Panc1 (cell line): Measurements from ENCODE around the gene IGLON5. TPM values are rescaled to one million over a fixed set of nuclear protein-coding genes. Genes with fewer than 3 reads are reported as not detected.

ENCODE experiments used
- ATAC-seq: fragments of 200-7000 bp; cut with Tn5 transposase; 2 replicates; pipeline ENCODE4 v1.9.1; 2020; ENCODE audit warnings: mild to moderate bottlenecking, moderate library complexity
- BruUV-seq: library from RNA; stranded (reverse); fragments of 400-500 nt; replicated peaks from 2 replicates; lab custom pipeline; 2021; lab: Mats Ljungman, UMichigan
- CTCF ChIA-PET: fragments of 300-600 bp; sonication (Branson Sonifier 250); formaldehyde crosslinking; loops from one replicate; lab custom pipeline; 2022; ENCODE audit warnings: antibody characterized with exemption; lab: Charles Lee
- POLR2A ChIA-PET: fragments of 300-600 bp; sonication (Branson Sonifier 250); formaldehyde crosslinking; loops from one replicate; lab custom pipeline; 2022; ENCODE audit warnings: antibody characterized with exemption; lab: Charles Lee
- DNase-seq: peaks from one replicate; pipeline ENCODE4 v3.0.0-alpha.2; 2010; ENCODE audit warnings: low read depth, low spot score
- H3K27ac ChIP-seq: 2 replicates; pipeline ENCODE4 v1.5.1; 2011; ENCODE audit warnings: mild to moderate bottlenecking, low read length, inconsistent platforms
- H3K27me3 ChIP-seq: fragments of 200-500 bp; sonication (Bioruptor generic); 2 replicates; pipeline ENCODE4 v1.6.0; 2014; ENCODE audit warnings: low read length, inconsistent platforms; ENCODE audit not compliant: control insufficient read depth, insufficient read depth
- H3K36me3 ChIP-seq: fragments of 200-500 bp; sonication (Bioruptor generic); 2 replicates; pipeline ENCODE4 v1.5.1; 2014; ENCODE audit warnings: inconsistent platforms, mild to moderate bottlenecking, low read length, moderate library complexity; ENCODE audit not compliant: control insufficient read depth, insufficient read depth
- H3K4me1 ChIP-seq: 2 replicates; pipeline ENCODE4 v1.5.1; 2011; ENCODE audit warnings: inconsistent platforms, mild to moderate bottlenecking, low read length, moderate library complexity; ENCODE audit not compliant: control insufficient read depth, insufficient read depth
- H3K4me3 ChIP-seq, 2 experiments: 2 replicates each; pipeline ENCODE4 v1.5.1; 2011 to 2012; ENCODE audit warnings: low read depth in 2 of 2, low read length in 2 of 2, mild to moderate bottlenecking in 2 of 2, inconsistent platforms in 1 of 2, moderate library complexity in 1 of 2
- H3K9me3 ChIP-seq: fragments of 200-500 bp; sonication (Bioruptor generic); 2 replicates; pipeline ENCODE4 v1.5.1; 2014; ENCODE audit warnings: low read depth, mild to moderate bottlenecking, inconsistent platforms, low read length, moderate library complexity; ENCODE audit not compliant: control insufficient read depth, insufficient read depth
- CTCF ChIP-seq: fragments of 450-650 bp; IDR thresholded peaks from 2 replicates; pipeline ENCODE4 v1.5.1; 2017; ENCODE audit warnings: mild to moderate bottlenecking
- POLR2AphosphoS5 ChIP-seq: IDR thresholded peaks from 2 replicates; pipeline ENCODE4 v1.6.1; 2012; ENCODE audit warnings: mild to moderate bottlenecking, low read depth, low read length, moderate library complexity
- REST ChIP-seq, 2 experiments: IDR thresholded peaks; 2 replicates each; pipeline ENCODE4 v1.6.1; 2011 to 2012; ENCODE audit warnings: low read depth in 2 of 2, control low read depth in 1 of 2, low read length in 1 of 2, mild to moderate bottlenecking in 1 of 2, moderate library complexity in 1 of 2; ENCODE audit not compliant: insufficient read depth in 1 of 2
- SIN3A ChIP-seq: IDR thresholded peaks from 2 replicates; pipeline ENCODE4 v1.6.1; 2012; ENCODE audit warnings: low read depth, mild to moderate bottlenecking, low read length, moderate library complexity, borderline replicate concordance; ENCODE audit not compliant: insufficient read depth
- TCF7L2 ChIP-seq: IDR thresholded peaks from 2 replicates; pipeline ENCODE4 v1.6.1; 2011; ENCODE audit warnings: mild to moderate bottlenecking, low read depth, low read length, inconsistent platforms
- in situ Hi-C: cut with HindIII; loops from 2 replicates; pipeline ENCODE4 v1.10.0; 2016; ENCODE audit warnings: low sequenced_read_pairs, low pct_unique_long_range_greater_than_20kb
- intact Hi-C: fragments of 100-400 bp; cut with micrococcal nuclease; formaldehyde crosslinking; loops from one replicate; pipeline ENCODE4 v1.10.0; 2022; ENCODE audit not compliant: unreplicated experiment
- total RNA-seq: library from RNA; stranded (reverse); gene quantifications from one replicate; pipeline ENCODE4 v1.2.1, GENCODE V29; 2021; ENCODE audit not compliant: unreplicated experiment

IGLON5 gene
- total RNA-seq, 1 experiment from 2014 or later = 0.13 TPM

GRCh38 chr19:51325161-51325976 lies 13.9 kb downstream of the IGLON5 start:
- intact Hi-C loops (no loop called here), in situ Hi-C loops (no loop called here)
- no TSS peak for BruUV-seq
- Histone ChIP-seq H3K27me3 (no peaks in the 10 kb centered on the region), H3K9me3 (no peaks in the 10 kb centered on the region), H3K4me3 (no peak overlapping the region), H3K27ac (no peak overlapping the region), H3K36me3 (no peaks in the 10 kb centered on the region), H3K4me1 (no peaks in the 10 kb centered on the region)
- DNase-seq = no peak
- ATAC-seq = no peak
- ChIA-PET POLR2A (no interaction called here), CTCF (no interaction called here)
- TF ChIP-seq POLR2AphosphoS5 (no peak), REST (IDR thresholded peaks at IDR 0.05; ENCODE audit: insufficient read depth in 1 of 2, low read depth in 2 of 2, low read length in 1 of 2) (no peak), TCF7L2 (no peak), SIN3A (no peak), CTCF (no peak)

DNA sequence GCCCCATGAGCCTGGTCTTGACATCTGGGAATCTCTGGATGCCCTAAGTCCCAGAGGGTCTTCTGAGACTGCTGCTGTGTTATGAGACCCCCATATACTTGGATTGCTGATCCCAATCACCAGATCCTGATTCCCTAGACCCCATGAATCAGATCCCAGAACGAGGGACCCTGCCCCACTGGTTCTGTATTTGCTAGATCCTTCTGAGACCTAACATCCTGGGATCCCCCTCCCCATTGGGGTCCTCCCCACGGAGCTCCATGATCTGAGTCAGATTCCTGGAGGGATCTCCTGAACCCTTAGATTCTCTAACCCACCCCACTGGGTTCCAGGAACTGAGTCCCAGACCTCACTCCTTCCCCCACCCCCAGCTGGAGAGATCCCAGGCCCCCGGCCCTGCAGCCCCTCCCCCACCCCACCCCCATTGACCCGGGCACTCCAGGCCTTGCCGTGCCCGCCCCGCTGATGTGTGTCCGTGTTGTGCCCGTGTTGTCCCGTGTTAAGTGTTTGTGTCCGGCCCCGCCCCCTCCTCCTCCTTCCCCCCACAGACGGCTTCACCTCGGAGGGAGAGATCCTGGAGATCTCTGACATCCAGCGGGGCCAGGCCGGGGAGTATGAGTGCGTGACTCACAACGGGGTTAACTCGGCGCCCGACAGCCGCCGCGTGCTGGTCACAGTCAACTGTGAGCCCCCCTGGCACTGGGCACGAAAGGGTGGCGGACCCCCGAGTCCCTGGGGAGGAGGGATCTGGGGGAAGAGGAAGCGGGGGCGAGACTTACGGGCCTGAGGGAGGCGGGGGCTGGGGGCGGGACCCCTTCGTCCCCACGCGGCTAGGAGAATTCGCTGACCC lies 15.0 kb downstream of the IGLON5 start:
- Histone ChIP-seq H3K4me1 (no peaks in the 10 kb centered on the region), H3K9me3 (no peaks in the 10 kb centered on the region), H3K27ac (no peak overlapping the region), H3K27me3 (no peaks in the 10 kb centered on the region), H3K4me3 (no peak overlapping the region), H3K36me3 (no peaks in the 10 kb centered on the region)
- ATAC-seq = no peak
- no peak for DNase-seq
- in situ Hi-C loops = no loop called here
- no TSS peak for BruUV-seq
- POLR2A ChIA-PET = no interaction called here
- intact Hi-C loops = no loop called here
- TF ChIP-seq CTCF = no peak
- TF ChIP-seq SIN3A = no peak
- no peak for TF ChIP-seq REST (IDR thresholded peaks at IDR 0.05; ENCODE audit: insufficient read depth in 1 of 2, low read depth in 2 of 2, low read length in 1 of 2)
- no peak for TF ChIP-seq POLR2AphosphoS5
- TF ChIP-seq TCF7L2 = no peak
- CTCF ChIA-PET = no interaction called here
